Measurements from ENCODE around the gene BMF. TPM values are rescaled to one million over a fixed set of nuclear protein-coding genes. Genes with fewer than 3 reads are reported as not detected.

Gene BMF
- total and polyA plus RNA-seq, 2 donors (not counting 3 experiments of a cell fraction or from before 2014, with no cell fraction given): 8.6 to 9.8 TPM

- Histone ChIP-seq H4K20me1 (replicated peaks; ENCODE audit: control insufficient read depth, extremely low read depth, insufficient read depth, low read length) (no peaks in the 10 kb centered on the region), H3K9ac (replicated peaks; ENCODE audit: extremely low read depth, insufficient read depth, low read length) (no peak overlapping the region), H3K79me2 (ENCODE audit: control insufficient read depth, insufficient read depth, low read length) (peaks cover 20% of the 10 kb centered on the region), H3K4me2 (ENCODE audit: insufficient read depth, low read length) (no peak overlapping the region), H3K4me3 (replicated peaks in 1 of 3; ENCODE audit: insufficient read depth in 1 of 3, low read depth in 1 of 3, low read length in 3 of 3) (no peak overlapping the region), H3K27me3 (ENCODE audit: control insufficient read depth in 2 of 2, insufficient read depth in 2 of 2, low read length in 2 of 2) (peaks cover 3 to 7% of the 10 kb centered on the region in 2 experiments), H3K9me1 (replicated peaks; ENCODE audit: control insufficient read depth, extremely low read depth, insufficient read depth, low read length) (no peaks in the 10 kb centered on the region), H3K4me1 (ENCODE audit: control insufficient read depth, extremely low read depth, insufficient read depth, low read length) (peaks cover 11% of the 10 kb centered on the region), H3K27ac (ENCODE audit: insufficient read depth, low read depth, low read length) (no peak overlapping the region), H3K9me3 (replicated peaks; ENCODE audit: control insufficient read depth, insufficient read depth, low read length) (no peaks in the 10 kb centered on the region), H3K36me3 (ENCODE audit: control insufficient read depth in 2 of 2, extremely low read depth in 1 of 2, insufficient read depth in 2 of 2, low read length in 2 of 2) (no peaks in the 10 kb centered on the region), H2AFZ (ENCODE audit: low read depth, low read length) (no peak overlapping the region)
- no peak for FAIRE-seq
- ChIA-PET CTCF (interaction anchor here (0.5 to 1.2 kb wide), 4 partner anchors 59 to 452 kb away, joined by 3 to 6 read pairs (median 3); no protein-coding TSS in a partner anchor), POLR2A (no interaction called here)
- intact Hi-C loops (cut with micrococcal nuclease) (no loop called here), dilution Hi-C loops (cut with MboI; ENCODE audit: extremely low pct_ligation_motif_present, low sequenced_read_pairs) (no loop called here)
- DNase-seq (ENCODE audit: low read depth, low spot score): no peak
- TF ChIP-seq MAX (IDR thresholded peaks at IDR 0.05; ENCODE audit: insufficient read depth, insufficient read length): no peak
- TF ChIP-seq JUN (IDR thresholded peaks at IDR 0.05; ENCODE audit: borderline replicate concordance, insufficient read depth, insufficient read length, low read depth): no peak
- no peak for TF ChIP-seq GATA2 (IDR thresholded peaks at IDR 0.05; ENCODE audit: insufficient read depth, insufficient read length, low read depth, low read length)
- TF ChIP-seq MYC (IDR thresholded peaks at IDR 0.05; ENCODE audit: low read depth, low read length): no peak
- TF ChIP-seq EZH2 (IDR thresholded peaks at IDR 0.05; ENCODE audit: borderline replicate concordance, low read depth, low read length, severe bottlenecking): no peak
- no peak for TF ChIP-seq CTCF (IDR thresholded peaks at IDR 0.05; ENCODE audit: extremely low read depth in 1 of 2, insufficient read depth in 1 of 2, low read depth in 1 of 2, low read length in 2 of 2)
- TF ChIP-seq FOS (IDR thresholded peaks at IDR 0.05; ENCODE audit: borderline replicate concordance, insufficient read depth, low read length): no peak
- no peak for TF ChIP-seq POLR2A (IDR thresholded peaks at IDR 0.05; ENCODE audit: low read depth, low read length)
- no peak for TF ChIP-seq POLR2AphosphoS5 (IDR thresholded peaks at IDR 0.05; ENCODE audit: insufficient read depth, low read depth, low read length)
- BruUV-seq (replicated peaks): no TSS peak
These were observed 49.2 kb upstream of the BMF start for GRCh38 chr15:40157778-40158447.

Measured in endothelial cell of umbilical vein (primary cell).